Mucosa of rectum (tissue), 2 donors: ENCODE measurements around the gene MAP2K5.

Experiments
- H3K27ac ChIP-seq, 2 donors: one replicate each; pipeline ENCODE4 v1.7.0; 2013; ENCODE audit warnings: inconsistent platforms in 2 of 2, low read depth in 2 of 2, low read length in 2 of 2
- H3K27me3 ChIP-seq, 2 donors: one replicate each; pipeline ENCODE4 v1.7.0; 2013; ENCODE audit warnings: low read length in 2 of 2; ENCODE audit not compliant: control insufficient read depth in 2 of 2, insufficient read depth in 2 of 2
- H3K36me3 ChIP-seq, 2 donors: one replicate each; pipeline ENCODE4 v1.7.0; 2013; ENCODE audit warnings: low read length in 2 of 2; ENCODE audit not compliant: control insufficient read depth in 2 of 2, insufficient read depth in 2 of 2
- H3K4me1 ChIP-seq, 2 donors: one replicate each; pipeline ENCODE4 v1.7.0; 2013; ENCODE audit warnings: low read length in 2 of 2, mild to moderate bottlenecking in 1 of 2; ENCODE audit not compliant: control insufficient read depth in 2 of 2, insufficient read depth in 2 of 2
- H3K4me3 ChIP-seq, 2 donors: one replicate each; pipeline ENCODE4 v1.7.0; 2013; ENCODE audit warnings: low read length in 2 of 2
- H3K9ac ChIP-seq, 2 donors: one replicate each; pipeline ENCODE4 v1.7.0; 2013; ENCODE audit warnings: low read length in 2 of 2, low read depth in 1 of 2, mild to moderate bottlenecking in 1 of 2
- H3K9me3 ChIP-seq, 2 donors: one replicate each; pipeline ENCODE4 v1.7.0; 2013; ENCODE audit warnings: low read length in 2 of 2; ENCODE audit not compliant: control insufficient read depth in 2 of 2
- donor health status: healthy.
- donor health status: Normal muscosa, but diverticular disease.

Gene MAP2K5

DNA sequence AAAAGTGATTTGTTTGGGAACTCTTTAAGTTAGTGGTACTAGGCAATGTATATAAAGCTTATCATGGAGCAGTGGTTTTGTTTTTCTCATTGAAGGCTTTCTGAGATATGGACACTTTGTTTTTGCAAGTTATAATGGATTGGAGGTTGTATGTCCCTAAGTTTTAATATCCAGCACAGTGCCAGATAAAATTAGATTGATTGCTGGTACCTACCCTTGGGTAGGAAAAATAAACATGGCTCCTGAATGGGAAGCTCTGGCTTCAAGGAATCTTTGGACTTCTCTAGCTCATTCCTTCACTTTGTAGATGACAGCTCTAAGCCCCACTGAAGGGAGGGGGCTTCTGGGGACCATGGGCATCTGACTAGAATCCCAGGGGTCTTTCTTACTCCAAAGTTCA is 201.1 kb downstream of the MAP2K5 start:
- Histone ChIP-seq H3K4me1 (peaks cover 0 to 5% of the 10 kb centered on the region in 2 donors), H3K27ac (no peak overlapping the region), H3K36me3 (no peaks in the 10 kb centered on the region), H3K9ac (no peak overlapping the region), H3K9me3 (no peaks in the 10 kb centered on the region), H3K27me3 (no peaks in the 10 kb centered on the region), H3K4me3 (no peak overlapping the region)

DNA sequence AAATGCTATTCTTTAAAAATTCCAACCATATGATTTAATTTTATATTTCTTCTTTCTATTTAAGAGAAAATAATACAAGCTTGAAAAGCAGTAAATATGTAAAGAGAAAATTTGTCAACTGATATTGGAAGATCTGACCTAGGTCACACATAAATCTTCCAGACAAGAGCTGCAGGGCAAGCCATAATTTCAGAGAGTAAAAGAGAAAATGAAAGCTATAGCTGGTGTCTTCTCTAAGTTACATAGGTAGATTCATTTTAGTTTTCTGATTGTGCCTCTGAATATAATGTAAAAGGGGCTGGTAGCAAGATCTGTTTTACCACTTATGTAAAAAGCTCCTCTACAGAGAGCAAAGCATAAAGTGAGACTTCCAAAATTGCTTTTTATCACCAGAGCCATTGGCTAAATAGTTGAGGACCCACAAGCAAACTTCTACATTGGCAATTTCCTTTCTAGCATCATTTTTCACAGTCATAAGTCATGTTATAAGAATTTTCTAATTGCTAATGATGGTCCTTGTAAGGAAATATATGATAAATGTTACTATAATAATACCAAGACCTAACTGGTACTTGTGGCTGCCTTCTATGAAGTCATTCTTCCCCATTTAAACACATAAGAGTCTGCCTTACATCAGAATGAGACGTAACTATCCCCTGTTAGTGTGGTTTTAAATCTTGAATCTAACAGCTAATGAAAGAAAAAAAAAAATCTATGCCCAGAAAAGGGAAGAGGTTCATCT is 202.0 kb downstream of the MAP2K5 start:
- Histone ChIP-seq H3K9ac (no peak overlapping the region), H3K4me1 (peaks cover 0 to 5% of the 10 kb centered on the region in 2 donors), H3K9me3 (no peaks in the 10 kb centered on the region), H3K27ac (no peak overlapping the region), H3K27me3 (no peaks in the 10 kb centered on the region), H3K4me3 (no peak overlapping the region), H3K36me3 (no peaks in the 10 kb centered on the region)

DNA sequence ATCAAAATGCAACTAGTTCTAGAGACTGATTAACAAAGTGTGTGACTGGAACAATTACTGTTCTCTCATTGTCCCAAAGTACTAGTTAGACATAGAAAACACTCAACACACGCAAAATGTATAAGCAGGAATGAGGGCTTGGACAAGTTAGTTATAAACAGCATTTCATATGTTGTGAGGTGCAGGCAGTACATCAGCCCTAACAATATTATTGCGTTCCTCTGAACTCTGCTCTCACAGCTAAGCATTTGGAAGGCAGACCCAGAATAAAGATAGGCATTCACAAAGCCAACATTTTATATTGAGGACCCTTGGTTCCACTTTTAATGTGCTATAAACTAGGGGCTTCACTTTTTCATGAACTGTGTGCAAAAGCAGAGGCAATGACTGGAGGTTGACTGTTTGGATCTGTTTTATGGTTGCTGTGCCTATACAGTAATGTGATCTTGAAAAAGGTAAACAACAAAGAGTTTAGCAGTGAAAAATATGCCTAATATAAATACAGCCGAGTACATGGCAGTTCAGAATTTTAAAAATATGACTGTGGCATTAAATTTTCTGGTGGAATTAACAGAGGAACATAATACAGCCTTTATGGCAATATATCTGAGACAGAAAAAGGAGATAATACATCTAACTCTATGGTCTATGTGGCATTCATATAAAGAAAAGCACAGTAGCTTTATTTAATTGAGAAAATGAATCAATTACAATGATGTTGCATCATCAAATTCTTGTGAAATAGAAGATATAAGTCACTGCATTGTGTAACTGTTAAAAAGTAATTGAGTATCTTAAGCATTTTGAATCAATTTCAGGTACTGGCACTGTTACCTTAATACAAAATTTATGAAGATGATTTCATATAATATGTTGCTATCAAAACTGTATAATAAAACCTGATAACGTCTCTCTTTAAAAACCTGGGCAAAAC is 202.8 kb downstream of the MAP2K5 start:
- H3K27ac ChIP-seq, result no peak overlapping the region

GRCh38 chr15:67746022-67746421 is 203.5 kb downstream of the MAP2K5 start:
- no peaks in the 10 kb centered on the region for H3K27me3 ChIP-seq
- no peak overlapping the region for H3K27ac ChIP-seq
- no peak overlapping the region for H3K4me3 ChIP-seq
- H3K36me3 ChIP-seq, result peaks cover 0 to 3% of the 10 kb centered on the region in 2 donors
- H3K9ac ChIP-seq, result no peak overlapping the region
- peaks cover 0 to 5% of the 10 kb centered on the region in 2 donors for H3K4me1 ChIP-seq
- H3K9me3 ChIP-seq, result no peaks in the 10 kb centered on the region

More for the DNA sequence above, 202.8 kb downstream of the MAP2K5 start:
- H3K9me3 ChIP-seq, result no peaks in the 10 kb centered on the region
- no peaks in the 10 kb centered on the region for H3K27me3 ChIP-seq
- peaks cover 0 to 1% of the 10 kb centered on the region in 2 donors for H3K36me3 ChIP-seq
- peaks cover 0 to 5% of the 10 kb centered on the region in 2 donors for H3K4me1 ChIP-seq
- H3K4me3 ChIP-seq, result no peak overlapping the region
- no peak overlapping the region for H3K9ac ChIP-seq

DNA sequence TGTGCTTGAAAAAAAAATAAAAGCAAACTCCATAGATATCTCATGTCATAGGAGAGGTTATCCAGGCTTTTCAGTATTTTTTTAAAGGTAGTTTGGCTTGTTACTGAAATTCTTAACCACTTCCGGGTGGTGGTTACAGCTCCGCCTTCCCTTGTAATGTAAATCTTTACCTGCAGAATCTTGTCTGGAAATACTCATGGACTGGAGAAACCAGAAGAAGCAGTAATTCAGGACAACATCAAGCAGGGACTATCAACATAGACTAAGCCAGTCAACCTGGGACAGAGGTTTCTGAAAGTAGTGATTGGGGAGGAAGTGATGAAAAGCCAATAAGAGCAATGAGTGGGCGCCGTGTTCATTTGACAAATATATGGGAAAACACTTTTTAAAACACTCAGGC is 203.9 kb downstream of the MAP2K5 start:
- Histone ChIP-seq H3K9me3 (no peaks in the 10 kb centered on the region), H3K9ac (no peak overlapping the region), H3K27ac (peak overlapping the region in 1 of 2 donors; percentile 44), H3K36me3 (peaks cover 0 to 3% of the 10 kb centered on the region in 2 donors), H3K4me1 (peaks cover 0 to 5% of the 10 kb centered on the region in 2 donors), H3K27me3 (no peaks in the 10 kb centered on the region), H3K4me3 (no peak overlapping the region)

GRCh38 chr15:67747921-67748320 is 205.4 kb downstream of the MAP2K5 start:
- Histone ChIP-seq H3K27ac (no peak overlapping the region), H3K9me3 (no peaks in the 10 kb centered on the region), H3K4me3 (no peak overlapping the region), H3K9ac (no peak overlapping the region), H3K27me3 (no peaks in the 10 kb centered on the region), H3K36me3 (peaks cover 0 to 3% of the 10 kb centered on the region in 2 donors), H3K4me1 (peaks cover 0 to 5% of the 10 kb centered on the region in 2 donors)

- Histone ChIP-seq H3K4me1 (peaks cover 0 to 5% of the 10 kb centered on the region in 2 donors), H3K27me3 (no peaks in the 10 kb centered on the region), H3K4me3 (no peak overlapping the region), H3K9me3 (no peaks in the 10 kb centered on the region), H3K9ac (no peak overlapping the region), H3K36me3 (peaks cover 0 to 3% of the 10 kb centered on the region in 2 donors), H3K27ac (no peak overlapping the region)
These were observed 207.9 kb downstream of the MAP2K5 start for GRCh38 chr15:67750371-67750770.

DNA sequence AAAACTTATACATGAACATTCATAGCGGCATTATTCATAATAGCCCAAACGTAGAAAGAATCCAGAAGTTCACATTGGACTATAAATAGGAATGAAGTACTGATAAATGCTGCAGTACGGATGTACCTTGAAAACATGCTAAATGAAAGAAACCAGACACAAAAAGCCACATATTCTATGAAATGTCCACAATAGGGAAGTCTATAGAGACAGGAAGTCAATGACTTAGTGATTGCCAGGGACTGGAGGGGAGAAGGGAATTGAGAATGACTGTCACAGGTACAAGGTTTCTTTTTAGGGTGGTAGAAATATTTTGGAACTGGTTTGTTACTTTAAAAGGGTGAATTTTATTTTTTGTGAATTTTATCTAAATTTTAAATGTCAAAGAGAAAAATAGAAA is 211.4 kb downstream of the MAP2K5 start:
- no peaks in the 10 kb centered on the region for H3K27me3 ChIP-seq
- H3K4me1 ChIP-seq, result no peaks in the 10 kb centered on the region
- H3K9ac ChIP-seq, result no peak overlapping the region
- H3K27ac ChIP-seq, result no peak overlapping the region
- H3K36me3 ChIP-seq, result peaks cover 0 to 3% of the 10 kb centered on the region in 2 donors
- H3K9me3 ChIP-seq, result no peaks in the 10 kb centered on the region
- H3K4me3 ChIP-seq, result no peak overlapping the region

DNA sequence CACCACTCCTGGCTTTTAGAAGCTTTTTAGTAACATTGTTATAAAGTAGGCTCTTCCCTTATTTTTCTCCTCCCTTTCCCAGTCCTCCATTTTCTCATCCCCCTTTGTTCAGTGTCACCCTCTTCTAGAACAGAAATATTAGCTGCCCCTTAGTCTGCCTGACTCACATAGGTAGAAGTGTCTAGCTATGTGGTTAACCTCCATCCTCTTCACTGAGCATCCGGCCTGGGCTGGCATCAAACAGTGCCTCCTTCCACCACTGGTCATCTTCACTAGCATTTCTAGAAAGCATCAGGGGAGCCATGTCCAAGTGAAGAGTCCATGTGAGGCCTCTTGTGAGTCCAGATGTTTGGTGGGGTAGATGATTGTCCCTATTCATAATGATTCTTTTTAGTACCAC is 212.8 kb downstream of the MAP2K5 start:
- no peaks in the 10 kb centered on the region for H3K4me1 ChIP-seq
- H3K27ac ChIP-seq, result no peak overlapping the region
- H3K27me3 ChIP-seq, result no peaks in the 10 kb centered on the region

GRCh38 chr15:67755936-67756335 is 213.4 kb downstream of the MAP2K5 start:
- H3K9ac ChIP-seq, result no peak overlapping the region
- no peaks in the 10 kb centered on the region for H3K27me3 ChIP-seq
- no peak overlapping the region for H3K27ac ChIP-seq
- no peaks in the 10 kb centered on the region for H3K9me3 ChIP-seq
- H3K4me3 ChIP-seq, result no peak overlapping the region
- H3K4me1 ChIP-seq, result peaks cover 3 to 6% of the 10 kb centered on the region in 2 donors
- H3K36me3 ChIP-seq, result no peaks in the 10 kb centered on the region

More for the DNA sequence above, 212.8 kb downstream of the MAP2K5 start:
- peaks cover 0 to 3% of the 10 kb centered on the region in 2 donors for H3K36me3 ChIP-seq
- H3K4me3 ChIP-seq, result no peak overlapping the region
- H3K9ac ChIP-seq, result no peak overlapping the region
- no peaks in the 10 kb centered on the region for H3K9me3 ChIP-seq
